RCC 7860 (cell line): ENCODE results near the gene CCDC117.
"Not testable (repeated sequence)": the region's sequence is repeated elsewhere in the genome, so short reads cannot be mapped to it uniquely, and the experiment has no call there.

Source experiments
- DNase-seq: peaks from one replicate; pipeline ENCODE4 v3.0.0-alpha.2; 2015; ENCODE audit warnings: low spot score
- FAIRE-seq: peaks from 2 replicates; lab custom pipeline; 2012; peaks lifted over from hg19 to GRCh38; lab: Jason Lieb, UNC

Gene CCDC117

GRCh38 chr22:28800308-28801041 is 28.0 kb downstream of the CCDC117 start, which contains the start of gene XBP1:
TSS of gene XBP1 (minus strand) at chr22:28800569.
- DNase-seq: peak; percentile 78
- no peak for FAIRE-seq

DNA sequence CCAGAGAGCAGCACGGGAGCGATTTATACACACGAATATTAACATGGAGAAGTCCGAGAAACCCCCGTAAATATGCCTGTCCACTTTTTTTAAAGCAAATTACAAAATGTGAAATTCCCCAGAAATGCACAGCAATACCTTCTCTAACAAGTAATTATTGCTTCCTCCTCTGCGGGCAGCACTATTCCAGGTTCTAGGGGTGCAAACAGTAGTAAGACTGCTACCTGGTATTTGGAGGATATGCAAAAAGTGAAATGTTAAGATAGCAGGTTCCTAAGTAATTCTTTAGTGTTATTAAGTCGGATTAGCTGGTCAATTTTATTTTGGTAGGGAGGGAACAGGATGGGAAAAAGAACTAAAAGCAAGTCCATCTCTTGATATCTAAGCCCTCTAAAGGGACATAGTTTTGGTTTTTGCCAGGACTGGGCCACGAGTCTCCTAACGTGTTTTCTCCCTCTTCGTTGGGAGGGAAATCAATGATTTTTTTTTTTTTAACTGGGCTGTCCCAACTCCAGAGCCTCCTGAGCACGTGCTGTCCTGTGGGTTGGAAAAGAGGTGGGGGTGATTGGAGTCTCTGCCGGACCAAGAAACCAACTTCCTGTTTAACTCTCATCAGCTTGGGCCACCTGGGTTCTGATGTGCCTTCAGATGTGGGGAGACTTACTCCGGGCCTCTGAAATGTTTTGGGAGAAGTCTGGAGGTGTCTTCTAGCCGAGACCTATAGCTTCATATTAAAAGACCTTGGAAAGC is 29.5 kb downstream of the CCDC117 start:
- no peak for FAIRE-seq
- DNase-seq: no peak

DNA sequence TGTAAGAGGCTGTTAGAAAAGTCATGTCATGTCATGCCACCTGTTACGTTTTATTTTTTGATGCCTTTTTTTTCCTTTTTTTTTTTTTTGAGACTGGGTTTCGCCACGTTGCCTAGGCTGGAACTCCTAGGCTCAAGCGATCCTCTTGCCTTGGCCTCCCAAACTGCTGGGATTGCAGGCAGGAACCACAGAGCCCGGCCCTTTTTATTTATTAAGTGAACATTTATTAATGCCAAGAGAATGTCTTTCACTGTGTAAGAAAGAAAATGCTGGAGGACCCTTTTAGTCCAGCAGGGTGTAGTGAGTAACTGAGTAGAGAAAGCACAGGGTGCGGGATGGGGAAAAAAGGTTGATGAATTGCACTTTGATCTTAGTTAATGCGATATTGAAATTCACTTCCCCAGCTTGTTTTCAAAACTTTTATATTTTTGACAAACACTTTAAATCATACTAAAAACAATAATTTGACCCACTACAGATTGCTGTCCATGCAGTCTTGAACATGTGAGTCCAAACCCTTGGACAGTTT is 30.2 kb downstream of the CCDC117 start:
- DNase-seq: no peak

DNA sequence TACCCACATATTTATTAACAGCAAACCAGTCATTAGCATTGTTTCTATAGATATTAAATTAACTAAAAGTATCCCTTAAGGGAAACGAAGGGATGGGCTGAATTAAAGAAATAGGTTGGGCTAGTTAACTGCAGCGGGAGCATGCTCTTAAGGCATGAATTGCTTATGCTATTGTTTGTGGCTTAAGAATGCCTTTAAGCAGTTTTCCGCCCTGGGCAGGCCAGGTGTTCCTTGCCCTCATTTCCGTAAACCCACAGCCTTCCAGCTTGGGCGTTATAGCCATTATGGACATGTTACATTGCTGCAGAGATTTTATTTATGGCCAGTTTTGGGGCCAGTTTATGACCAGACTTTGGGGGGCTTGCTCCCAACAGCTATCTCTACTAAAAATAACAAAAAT is 32.9 kb downstream of the CCDC117 start:
- not testable (repeated sequence) for FAIRE-seq, DNase-seq

More for the DNA sequence above, 30.2 kb downstream of the CCDC117 start:
- FAIRE-seq: no peak

- no peak for FAIRE-seq
- no peak for DNase-seq
Measured at GRCh38 chr22:28808716-28809355, 36.3 kb downstream of the CCDC117 start.

DNA sequence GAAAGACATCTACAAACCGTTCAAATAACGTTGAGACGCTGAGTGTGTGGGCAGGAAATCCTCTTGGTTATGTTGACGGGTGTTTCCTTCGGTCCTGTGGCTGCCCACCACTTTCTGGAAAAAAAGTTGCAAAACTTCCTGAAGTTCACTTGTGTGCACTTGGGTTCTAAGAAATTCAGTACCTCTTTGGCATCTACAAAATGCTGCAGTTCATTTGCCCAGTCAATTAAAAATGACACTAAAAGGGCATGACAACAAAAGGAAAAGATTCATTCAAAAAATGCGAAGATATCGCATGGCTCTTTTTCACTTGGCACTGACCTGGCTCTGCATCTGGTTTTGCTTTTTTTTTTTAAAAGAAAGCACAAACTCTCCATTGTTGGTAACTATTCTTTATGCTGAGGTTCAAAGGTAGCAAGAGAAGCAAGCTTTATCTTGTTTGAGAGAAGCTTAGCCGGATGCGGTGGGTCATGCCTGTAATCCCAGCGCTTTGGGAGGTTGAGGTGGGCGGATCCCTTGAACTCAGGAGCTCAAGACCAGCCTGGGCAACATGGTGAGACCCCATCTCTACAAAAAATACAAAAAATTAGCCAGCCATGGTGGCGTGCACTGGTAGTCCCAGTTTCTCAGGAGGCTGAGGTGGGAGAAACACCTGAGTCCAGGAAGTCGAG is 38.5 kb downstream of the CCDC117 start:
- DNase-seq: no peak
- no peak for FAIRE-seq

GRCh38 chr22:28812516-28812915 is 40.0 kb downstream of the CCDC117 start:
- no peak for DNase-seq
- FAIRE-seq: no peak

GRCh38 chr22:28813772-28814518 is 41.5 kb downstream of the CCDC117 start:
- DNase-seq: no peak

GRCh38 chr22:28815111-28815510 is 42.6 kb downstream of the CCDC117 start:
- no peak for DNase-seq
- FAIRE-seq: no peak

More at GRCh38 chr22:28813772-28814518, 41.5 kb downstream of the CCDC117 start:
- no peak for FAIRE-seq

DNA sequence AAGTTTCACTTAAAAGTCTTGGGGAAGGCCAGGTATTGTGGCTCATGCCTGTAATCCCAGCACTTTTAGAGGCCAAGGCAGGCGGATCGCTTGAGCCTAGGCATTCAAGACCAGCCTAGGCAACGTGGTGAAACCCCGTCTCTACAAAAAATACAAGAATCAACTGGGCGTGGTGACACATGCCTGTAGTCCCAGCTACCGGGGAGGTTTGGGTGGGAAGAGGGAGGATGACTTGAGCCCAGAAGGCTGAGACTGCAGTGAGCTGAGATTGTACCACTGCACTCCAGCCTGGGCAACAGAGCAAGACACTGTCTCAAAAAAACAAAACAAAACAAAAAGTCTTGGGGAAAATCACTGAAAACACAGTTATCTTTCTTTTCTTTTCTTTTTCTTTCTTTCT is 43.2 kb downstream of the CCDC117 start:
- FAIRE-seq (no peak), DNase-seq (no peak)

GRCh38 chr22:28817064-28817463 is 44.6 kb downstream of the CCDC117 start:
- no peak for DNase-seq
- FAIRE-seq: no peak

DNA sequence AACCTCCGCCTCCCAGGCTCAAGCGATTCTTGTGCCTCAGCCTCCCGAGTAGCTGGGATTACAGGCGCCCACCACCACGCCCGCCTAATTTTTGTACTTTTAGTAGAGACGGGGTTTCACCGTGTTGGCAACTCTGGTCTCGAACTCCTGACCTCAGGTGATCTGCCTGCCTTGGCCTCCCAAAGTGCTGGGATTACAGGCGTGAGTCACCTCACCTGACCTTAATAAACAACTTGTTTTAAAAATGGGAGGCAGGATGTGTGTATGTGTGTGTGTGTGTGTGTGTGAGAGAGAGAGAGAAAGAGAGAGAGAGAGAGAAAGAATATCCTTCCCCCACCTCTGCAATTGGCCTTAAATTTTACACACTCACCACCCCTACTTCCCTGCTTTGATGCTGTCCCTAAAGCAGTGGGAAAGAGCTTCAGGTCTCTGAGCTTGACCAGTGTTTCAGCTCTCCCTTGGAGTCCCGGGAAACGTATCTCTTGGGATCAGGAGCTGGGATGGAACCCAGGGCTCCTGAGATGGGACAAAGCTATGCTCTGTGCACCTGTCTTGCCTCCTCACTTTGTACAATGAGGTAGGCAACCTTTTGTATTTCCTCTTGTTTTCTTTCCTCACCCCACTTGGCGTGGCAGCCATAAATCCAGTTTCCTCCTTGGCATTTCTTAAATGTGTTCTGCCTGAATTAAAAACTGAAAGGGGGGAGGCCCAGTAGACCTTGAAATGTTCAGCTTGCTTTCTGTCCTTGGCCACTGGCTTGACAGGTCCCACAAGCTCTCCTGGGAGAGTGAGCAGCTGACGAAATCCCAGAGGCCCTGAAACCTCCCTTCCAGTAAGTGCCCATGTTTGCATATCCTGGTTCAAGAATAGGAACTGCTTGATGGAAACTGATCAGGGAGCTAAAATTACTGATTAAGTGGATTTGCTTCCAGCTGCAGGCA is 45.7 kb downstream of the CCDC117 start:
- FAIRE-seq: no peak
- no peak for DNase-seq

- DNase-seq (no peak), FAIRE-seq (no peak)
Measured at GRCh38 chr22:28819253-28820096, 47.0 kb downstream of the CCDC117 start.

DNA sequence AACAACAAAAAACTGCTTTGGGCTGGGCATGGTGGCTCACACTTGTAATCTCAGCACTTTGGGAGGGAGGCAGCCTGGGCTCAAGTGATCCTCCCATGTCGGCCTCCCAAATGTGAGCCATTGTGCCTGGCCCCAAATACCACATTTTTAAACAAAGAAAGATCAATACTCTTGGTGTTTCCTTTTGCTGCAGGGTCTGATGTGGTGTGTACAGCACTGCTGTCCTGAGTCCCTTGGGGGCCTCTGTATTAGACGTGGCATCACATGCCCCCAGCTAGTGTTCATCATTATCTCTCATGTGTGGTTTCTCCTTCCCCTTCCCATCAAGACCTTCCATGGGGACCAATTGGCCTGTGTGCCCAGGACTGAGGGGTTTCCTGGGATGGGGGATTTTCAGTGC is 48.4 kb downstream of the CCDC117 start:
- DNase-seq: no peak
- no peak for FAIRE-seq

DNA sequence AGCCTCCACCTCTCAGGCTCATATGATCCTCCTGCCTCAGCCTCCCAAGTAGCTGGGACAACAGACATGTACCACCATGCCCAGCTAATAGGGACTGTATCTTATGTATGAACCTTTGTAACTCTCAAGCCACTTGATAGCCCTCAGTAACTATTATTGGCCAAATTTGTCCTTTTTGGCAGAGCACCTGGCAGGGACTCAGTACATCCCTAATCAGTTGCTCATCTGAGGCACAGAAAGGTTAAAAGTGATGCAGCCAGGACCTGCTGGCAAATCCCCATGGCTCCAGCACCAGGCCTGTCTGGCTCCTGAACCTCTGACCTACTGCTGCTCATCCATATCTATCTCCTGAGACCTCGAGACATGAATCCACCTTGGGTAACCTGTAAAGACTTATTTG is 49.0 kb downstream of the CCDC117 start:
- DNase-seq (no peak), FAIRE-seq (no peak)

- FAIRE-seq: no peak
Measured at GRCh38 chr22:28822930-28823551, 50.5 kb downstream of the CCDC117 start.

GRCh38 chr22:28824455-28824854 is 52.0 kb downstream of the CCDC117 start:
- not testable (repeated sequence) for FAIRE-seq, DNase-seq

More at GRCh38 chr22:28822930-28823551, 50.5 kb downstream of the CCDC117 start:
- no peak for DNase-seq

- not testable (repeated sequence) for FAIRE-seq, DNase-seq
Measured at GRCh38 chr22:28826430-28826829, 53.9 kb downstream of the CCDC117 start.
